GM23338 (cell line): ENCODE results near the gene CPSF6.
"Not testable (repeated sequence)": the region's sequence is repeated elsewhere in the genome, so short reads cannot be mapped to it uniquely, and the experiment has no call there.

Source experiments
- CREB1 ChIP-seq: fragments of 250-450 bp; sonication (Bioruptor Pico); IDR thresholded peaks from 2 replicates; pipeline ENCODE4 v1.5.0; 2020; ENCODE audit warnings: low read depth, mild to moderate bottlenecking, moderate library complexity
- EZH2 ChIP-seq: fragments of 200-600 bp; sonication (generic); IDR thresholded peaks from one replicate; pipeline ENCODE4 v1.8.0; 2017; ENCODE audit warnings: antibody characterized with exemption, mild to moderate bottlenecking, low read depth; ENCODE audit not compliant: unreplicated experiment
- EZH2phosphoT487 ChIP-seq: fragments of 200-600 bp; sonication (generic); IDR thresholded peaks from one replicate; pipeline ENCODE4 v1.8.1; 2018; ENCODE audit warnings: antibody characterized with exemption; ENCODE audit not compliant: unreplicated experiment
- JUNB ChIP-seq: IDR thresholded peaks from one replicate; pipeline ENCODE4 v1.6.1; 2016; ENCODE audit warnings: antibody characterized with exemption; ENCODE audit not compliant: unreplicated experiment
- NANOG ChIP-seq: IDR thresholded peaks from 2 replicates; pipeline ENCODE4 v1.6.1; 2016; ENCODE audit warnings: antibody characterized with exemption, borderline replicate concordance
- POLR2AphosphoS5 ChIP-seq: IDR thresholded peaks from 2 replicates; pipeline ENCODE4 v1.6.1; 2016; ENCODE audit warnings: antibody characterized with exemption, low read depth
- TF ChIP-seq, protein P1 (sequence below), 2 experiments: fragments of 200-600 bp in 1 of 2; sonication (generic) in 1 of 2; conservative IDR thresholded peaks; 2 replicates each; pipeline versions ENCODE4 v1.5.1 to v1.6.1; 2016 to 2017; ENCODE audit warnings: antibody characterized with exemption in 2 of 2, low read depth in 2 of 2, mild to moderate bottlenecking in 2 of 2, moderate library complexity in 1 of 2
- TF ChIP-seq, protein P2 (sequence below): IDR thresholded peaks from one replicate; pipeline ENCODE4 v1.6.1; 2018; ENCODE audit warnings: antibody characterized with exemption; ENCODE audit not compliant: unreplicated experiment

DNA sequence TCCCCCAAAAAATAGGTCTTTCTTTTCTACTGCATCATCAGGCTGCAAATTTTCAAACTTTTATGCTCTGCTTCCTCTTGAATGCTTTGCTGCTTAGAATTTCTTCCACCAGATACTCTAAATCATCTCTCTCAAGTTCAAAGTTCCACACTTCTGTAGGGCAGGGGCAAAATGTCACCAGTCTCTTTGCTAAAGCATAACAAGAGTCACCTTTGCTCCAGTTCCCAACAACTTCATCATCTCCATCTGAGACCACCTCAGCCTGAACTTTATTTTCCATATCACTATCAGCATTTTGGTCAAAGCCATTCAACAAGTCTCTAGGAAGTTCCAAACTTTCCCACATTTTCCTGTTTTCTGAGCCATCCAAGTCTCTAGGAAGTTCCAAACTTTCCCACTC, 77.4 kb downstream of the CPSF6 start:
- TF ChIP-seq, protein P1, sequence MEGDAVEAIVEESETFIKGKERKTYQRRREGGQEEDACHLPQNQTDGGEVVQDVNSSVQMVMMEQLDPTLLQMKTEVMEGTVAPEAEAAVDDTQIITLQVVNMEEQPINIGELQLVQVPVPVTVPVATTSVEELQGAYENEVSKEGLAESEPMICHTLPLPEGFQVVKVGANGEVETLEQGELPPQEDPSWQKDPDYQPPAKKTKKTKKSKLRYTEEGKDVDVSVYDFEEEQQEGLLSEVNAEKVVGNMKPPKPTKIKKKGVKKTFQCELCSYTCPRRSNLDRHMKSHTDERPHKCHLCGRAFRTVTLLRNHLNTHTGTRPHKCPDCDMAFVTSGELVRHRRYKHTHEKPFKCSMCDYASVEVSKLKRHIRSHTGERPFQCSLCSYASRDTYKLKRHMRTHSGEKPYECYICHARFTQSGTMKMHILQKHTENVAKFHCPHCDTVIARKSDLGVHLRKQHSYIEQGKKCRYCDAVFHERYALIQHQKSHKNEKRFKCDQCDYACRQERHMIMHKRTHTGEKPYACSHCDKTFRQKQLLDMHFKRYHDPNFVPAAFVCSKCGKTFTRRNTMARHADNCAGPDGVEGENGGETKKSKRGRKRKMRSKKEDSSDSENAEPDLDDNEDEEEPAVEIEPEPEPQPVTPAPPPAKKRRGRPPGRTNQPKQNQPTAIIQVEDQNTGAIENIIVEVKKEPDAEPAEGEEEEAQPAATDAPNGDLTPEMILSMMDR (conservative IDR thresholded peaks at IDR 0.05; ENCODE audit: low read depth in 2 of 2), result not testable (repeated sequence)
- TF ChIP-seq CREB1 (CRISPR knock-in tag); JUNB; POLR2AphosphoS5; EZH2; NANOG; EZH2phosphoT487: not testable (repeated sequence)
- TF ChIP-seq, protein P2, sequence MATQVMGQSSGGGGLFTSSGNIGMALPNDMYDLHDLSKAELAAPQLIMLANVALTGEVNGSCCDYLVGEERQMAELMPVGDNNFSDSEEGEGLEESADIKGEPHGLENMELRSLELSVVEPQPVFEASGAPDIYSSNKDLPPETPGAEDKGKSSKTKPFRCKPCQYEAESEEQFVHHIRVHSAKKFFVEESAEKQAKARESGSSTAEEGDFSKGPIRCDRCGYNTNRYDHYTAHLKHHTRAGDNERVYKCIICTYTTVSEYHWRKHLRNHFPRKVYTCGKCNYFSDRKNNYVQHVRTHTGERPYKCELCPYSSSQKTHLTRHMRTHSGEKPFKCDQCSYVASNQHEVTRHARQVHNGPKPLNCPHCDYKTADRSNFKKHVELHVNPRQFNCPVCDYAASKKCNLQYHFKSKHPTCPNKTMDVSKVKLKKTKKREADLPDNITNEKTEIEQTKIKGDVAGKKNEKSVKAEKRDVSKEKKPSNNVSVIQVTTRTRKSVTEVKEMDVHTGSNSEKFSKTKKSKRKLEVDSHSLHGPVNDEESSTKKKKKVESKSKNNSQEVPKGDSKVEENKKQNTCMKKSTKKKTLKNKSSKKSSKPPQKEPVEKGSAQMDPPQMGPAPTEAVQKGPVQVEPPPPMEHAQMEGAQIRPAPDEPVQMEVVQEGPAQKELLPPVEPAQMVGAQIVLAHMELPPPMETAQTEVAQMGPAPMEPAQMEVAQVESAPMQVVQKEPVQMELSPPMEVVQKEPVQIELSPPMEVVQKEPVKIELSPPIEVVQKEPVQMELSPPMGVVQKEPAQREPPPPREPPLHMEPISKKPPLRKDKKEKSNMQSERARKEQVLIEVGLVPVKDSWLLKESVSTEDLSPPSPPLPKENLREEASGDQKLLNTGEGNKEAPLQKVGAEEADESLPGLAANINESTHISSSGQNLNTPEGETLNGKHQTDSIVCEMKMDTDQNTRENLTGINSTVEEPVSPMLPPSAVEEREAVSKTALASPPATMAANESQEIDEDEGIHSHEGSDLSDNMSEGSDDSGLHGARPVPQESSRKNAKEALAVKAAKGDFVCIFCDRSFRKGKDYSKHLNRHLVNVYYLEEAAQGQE, result not testable (repeated sequence)
